Measurements from ENCODE around the gene NFIA. TPM values are rescaled to one million over a fixed set of nuclear protein-coding genes. Genes with fewer than 3 reads are reported as not detected.

Gene NFIA
- total and polyA plus RNA-seq, 10 of the 15 experiments (the other 5 are each of a cell fraction or from before 2014, with no cell fraction given) = 0.10 to 0.16 TPM; not detected in 8

GRCh38 chr1:61498342-61498741 lies 416.0 kb downstream of the NFIA start:
- 31% methylated on average over 8 of the region's 8 CpGs for WGBS (ENCODE audit: insufficient coverage, insufficient replicate concordance, low lambda C conversion rate, missing lambda C conversion rate)
- Histone ChIP-seq H3K4me1 (ENCODE audit: control insufficient read depth, insufficient read depth, low read length) (no peaks in the 10 kb centered on the region), H3K9me3 (replicated peaks; ENCODE audit: control insufficient read depth, insufficient read depth, low read length) (no peaks in the 10 kb centered on the region), H2AFZ (ENCODE audit: control insufficient read depth, low read depth, low read length) (no peak overlapping the region), H3K27ac (ENCODE audit: control insufficient read depth, insufficient read depth) (no peak overlapping the region), H3K79me2 (ENCODE audit: control insufficient read depth, insufficient read depth, low read length) (no peaks in the 10 kb centered on the region), H3K9ac (ENCODE audit: control insufficient read depth, insufficient read depth, low read length) (no peak overlapping the region), H3K36me3 (ENCODE audit: control insufficient read depth in 2 of 2, insufficient read depth in 2 of 2, low read length in 1 of 2) (no peaks in the 10 kb centered on the region), H3K4me3 (no peak overlapping the region), H4K20me1 (ENCODE audit: control insufficient read depth, insufficient read depth) (no peaks in the 10 kb centered on the region), H3K4me2 (ENCODE audit: control insufficient read depth, insufficient read depth) (no peak overlapping the region), H3K27me3 (replicated peaks in 1 of 2; ENCODE audit: control insufficient read depth in 2 of 2, insufficient read depth in 2 of 2, low read length in 1 of 2) (no peaks in the 10 kb centered on the region; a peak in 1 of 4 replicates)
- intact Hi-C loops (cut with micrococcal nuclease; ENCODE audit: unreplicated experiment) = no loop called here
- ChIA-PET CTCF (no interaction called here), POLR2A (no interaction called here), SMC1A (ENCODE audit: uncharacterized antibody, unreplicated experiment) (no interaction called here), RAD21 (ENCODE audit: unreplicated experiment) (no interaction called here)
- ATAC-seq (no peak), DNase-seq (ENCODE audit: low read depth, low spot score) (no peak), FAIRE-seq (no peak)
- TF ChIP-seq SREBF2 (IDR thresholded peaks at IDR 0.05; ENCODE audit: low read length) (no peak), NFYB (IDR thresholded peaks at IDR 0.05; ENCODE audit: insufficient read depth, low read depth, low read length) (no peak), SREBF1 (IDR thresholded peaks at IDR 0.05; ENCODE audit: low read length) (no peak), MYB (IDR thresholded peaks at IDR 0.05; ENCODE audit: borderline replicate concordance, low read depth, low read length) (no peak), ZNF24 (IDR thresholded peaks at IDR 0.05) (no peak), KAT2A (conservative IDR thresholded peaks at IDR 0.05; ENCODE audit: control insufficient read depth, low read depth, low read length) (no peak), POLR2A (IDR thresholded peaks at IDR 0.05; ENCODE audit: low read depth, low read length) (no peak), CUX1 (IDR thresholded peaks at IDR 0.05; ENCODE audit: insufficient replicate concordance, low read depth, low read length) (no peak), RELB (IDR thresholded peaks at IDR 0.05; ENCODE audit: low read depth) (no peak), TCF3 (IDR thresholded peaks at IDR 0.05; ENCODE audit: borderline replicate concordance, insufficient read depth, low read depth, low read length) (no peak), SMAD1 (IDR thresholded peaks at IDR 0.05; ENCODE audit: low read depth, partially characterized antibody) (no peak), CREB1 (IDR thresholded peaks at IDR 0.05; ENCODE audit: low read depth) (no peak), TCF7 (IDR thresholded peaks at IDR 0.05; ENCODE audit: borderline replicate concordance) (no peak), RELA (IDR thresholded peaks at IDR 0.05; ENCODE audit: borderline replicate concordance, partially characterized antibody) (no peak), SMAD5 (IDR thresholded peaks at IDR 0.05; ENCODE audit: low read depth) (no peak), FOXM1 (IDR thresholded peaks at IDR 0.05; ENCODE audit: low read depth, low read length) (no peak), ASH2L (IDR thresholded peaks at IDR 0.05; ENCODE audit: borderline replicate concordance, low read depth) (no peak), USF1 (IDR thresholded peaks at IDR 0.05; ENCODE audit: borderline replicate concordance, extremely low read length, insufficient read depth, low read depth, low read length) (no peak)
- BruUV-seq (replicated peaks) = no TSS peak
- in situ Hi-C loops (cut with MboI) = no loop called here

Data from GM12878 (cell line).